ENCODE measurements around the gene NDE1.
"Not testable (repeated sequence)": the region's sequence is repeated elsewhere in the genome, so short reads cannot be mapped to it uniquely, and the experiment has no call there.

The NDE1 gene

DNA sequence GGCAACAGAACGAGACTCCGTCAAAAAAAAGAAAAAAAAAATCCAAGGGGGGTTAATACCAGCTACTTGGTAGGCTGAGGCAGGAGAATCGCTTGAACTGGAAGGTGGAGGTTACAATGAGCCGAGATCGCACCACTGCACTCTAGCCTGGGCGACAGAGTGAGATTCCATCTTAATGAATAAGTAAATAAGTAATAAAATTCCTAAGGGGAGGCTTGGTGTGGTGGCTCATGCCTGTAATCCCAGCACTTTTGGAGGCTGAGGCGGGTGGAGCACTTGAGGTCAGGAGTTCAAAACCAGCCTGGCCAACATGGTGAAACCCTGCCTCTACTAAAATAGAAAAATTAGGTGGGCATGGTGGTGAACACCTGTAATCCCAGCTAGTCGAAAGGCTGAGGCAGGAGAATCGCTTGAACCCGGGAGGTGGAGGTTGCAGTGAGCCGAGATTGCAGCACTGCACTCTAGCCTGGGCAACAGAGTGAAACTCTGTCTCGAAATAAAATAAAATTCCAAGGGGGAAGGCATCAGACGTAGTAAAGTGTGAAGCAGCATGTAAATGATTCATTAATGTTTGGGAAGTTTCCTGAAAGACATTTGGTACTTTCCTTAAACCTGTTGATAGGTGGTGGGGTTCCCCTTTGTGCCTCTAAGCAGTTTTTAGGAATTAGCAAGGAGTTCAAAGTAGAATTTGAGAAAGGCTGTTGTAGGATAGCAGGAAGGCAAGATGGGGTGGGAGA lies 3.3 kb upstream of the NDE1 start:
- not testable (repeated sequence) for H3K4me2 ChIP-seq (ENCODE audit: low read length); H3K4ac ChIP-seq (ENCODE audit: low read depth, low read length); H2BK120ac ChIP-seq (ENCODE audit: low read depth, low read length); H2BK15ac ChIP-seq (replicated peaks; ENCODE audit: low read depth); DNase-seq; H3K27me3 ChIP-seq (ENCODE audit: insufficient read depth, low read length, poor library complexity); H2AK5ac ChIP-seq (ENCODE audit: low read length); H3K56ac ChIP-seq (ENCODE audit: low read length); H3K4me1 ChIP-seq (ENCODE audit: control insufficient read depth, low read depth, low read length); H2BK5ac ChIP-seq (ENCODE audit: low read length); H3K36me3 ChIP-seq (ENCODE audit: control insufficient read depth, insufficient read depth, low read length); H3K4me3 ChIP-seq (ENCODE audit: low read length); H4K8ac ChIP-seq (ENCODE audit: low read depth, low read length); H3K23ac ChIP-seq (ENCODE audit: low read length); H4K5ac ChIP-seq (ENCODE audit: low read length); H3K9ac ChIP-seq (ENCODE audit: low read length); H3K79me2 ChIP-seq (ENCODE audit: control insufficient read depth, insufficient read depth, low read length); H3K79me1 ChIP-seq (ENCODE audit: low read length); H3K18ac ChIP-seq (ENCODE audit: low read length); H3K27ac ChIP-seq (ENCODE audit: low read depth, low read length)
- no CpG with 5 or more reads among the region's 13 CpGs for WGBS (ENCODE audit: extremely low coverage, insufficient coverage, low lambda C conversion rate)

DNA sequence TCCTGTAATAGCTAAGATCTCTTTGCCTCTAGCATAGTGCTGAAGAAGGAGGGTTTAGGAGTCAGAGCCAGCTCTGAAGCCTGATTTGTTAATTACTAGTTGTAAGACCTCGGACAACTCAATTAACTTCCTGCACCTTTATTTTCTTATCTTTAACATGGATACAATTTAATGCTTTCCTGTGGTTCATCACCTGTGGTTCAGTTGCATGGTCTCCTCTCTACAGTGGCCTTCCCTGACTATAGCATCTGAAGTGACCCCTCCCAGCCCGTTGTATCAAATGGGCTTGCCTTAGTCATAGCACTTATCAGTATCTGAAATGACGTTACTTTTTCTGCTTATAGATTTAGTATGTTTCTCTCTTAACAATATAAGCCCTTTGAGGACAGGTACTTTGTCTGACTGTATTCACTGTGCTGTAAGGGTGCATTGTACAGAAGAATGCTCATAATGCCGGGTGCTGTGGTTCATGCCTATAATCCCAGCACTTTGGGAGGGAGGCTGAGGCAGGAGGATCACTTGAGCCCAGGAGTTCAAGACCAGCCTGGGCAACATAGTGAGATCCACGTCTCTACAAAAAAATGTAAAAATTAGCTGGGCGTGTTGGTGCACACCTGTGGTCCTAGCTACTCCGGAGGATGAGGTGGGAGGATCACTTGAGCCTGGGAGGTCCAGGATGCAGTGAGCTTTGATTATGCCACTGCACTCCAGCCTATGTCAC lies 2.6 kb upstream of the NDE1 start:
- no peak for DNase-seq
- no peak overlapping the region for H2BK120ac ChIP-seq (ENCODE audit: low read depth, low read length)
- H3K4ac ChIP-seq (ENCODE audit: low read depth, low read length), result no peak overlapping the region
- H3K27me3 ChIP-seq (ENCODE audit: insufficient read depth, low read length, poor library complexity), result no peaks in the 10 kb centered on the region
- H2AK5ac ChIP-seq (ENCODE audit: low read length), result no peak overlapping the region
- H3K9ac ChIP-seq (ENCODE audit: low read length), result no peak overlapping the region
- H3K18ac ChIP-seq (ENCODE audit: low read length), result no peak overlapping the region
- H3K79me2 ChIP-seq (ENCODE audit: control insufficient read depth, insufficient read depth, low read length), result peaks cover 3% of the 10 kb centered on the region
- H3K4me3 ChIP-seq (ENCODE audit: low read length), result no peak overlapping the region
- H3K27ac ChIP-seq (ENCODE audit: low read depth, low read length), result no peak overlapping the region
- H3K4me2 ChIP-seq (ENCODE audit: low read length), result no peak overlapping the region
- no peak overlapping the region for H2BK15ac ChIP-seq (replicated peaks; ENCODE audit: low read depth)
- H3K23ac ChIP-seq (ENCODE audit: low read length), result no peak overlapping the region
- H4K5ac ChIP-seq (ENCODE audit: low read length), result no peak overlapping the region
- H2BK5ac ChIP-seq (ENCODE audit: low read length), result no peak overlapping the region
- WGBS (ENCODE audit: extremely low coverage, insufficient coverage, low lambda C conversion rate), result no CpG with 5 or more reads among the region's 7 CpGs
- H3K36me3 ChIP-seq (ENCODE audit: control insufficient read depth, insufficient read depth, low read length), result no peaks in the 10 kb centered on the region
- no peak overlapping the region for H4K8ac ChIP-seq (ENCODE audit: low read depth, low read length)
- H3K79me1 ChIP-seq (ENCODE audit: low read length), result peaks cover 2% of the 10 kb centered on the region
- no peaks in the 10 kb centered on the region for H3K4me1 ChIP-seq (ENCODE audit: control insufficient read depth, low read depth, low read length)
- no peak overlapping the region for H3K56ac ChIP-seq (ENCODE audit: low read length)

DNA sequence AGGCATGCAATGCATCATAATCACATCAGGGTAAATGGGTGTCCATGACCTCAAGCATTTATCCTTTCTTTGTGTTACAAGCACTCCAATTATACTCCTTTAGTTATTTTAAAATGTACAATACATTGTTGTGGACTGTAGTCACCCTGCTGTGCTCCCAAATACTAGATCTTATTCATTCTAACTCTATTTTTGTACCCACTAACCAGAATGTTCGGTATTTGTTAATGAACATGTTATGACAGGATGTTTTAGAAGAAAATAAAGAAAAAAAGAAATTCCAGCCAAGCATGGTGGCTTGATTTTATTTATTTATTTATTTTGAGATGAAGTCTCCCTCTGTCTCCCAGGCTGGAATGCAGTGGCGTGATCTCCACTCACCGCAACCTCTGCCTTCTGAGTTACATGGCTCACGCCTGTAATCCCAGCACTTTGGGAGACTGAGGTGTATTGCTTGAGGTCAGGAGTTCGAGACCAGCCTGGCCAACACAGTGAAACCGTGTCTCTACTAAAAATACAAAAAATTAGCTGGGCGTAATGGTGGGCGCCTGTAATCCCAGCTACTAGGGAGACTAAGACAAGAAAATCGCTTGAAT lies 1.8 kb upstream of the NDE1 start:
- Histone ChIP-seq H2BK120ac (ENCODE audit: low read depth, low read length) (no peak overlapping the region), H4K5ac (ENCODE audit: low read length) (no peak overlapping the region), H3K27ac (ENCODE audit: low read depth, low read length) (no peak overlapping the region), H3K27me3 (ENCODE audit: insufficient read depth, low read length, poor library complexity) (no peaks in the 10 kb centered on the region), H3K18ac (ENCODE audit: low read length) (no peak overlapping the region), H3K36me3 (ENCODE audit: control insufficient read depth, insufficient read depth, low read length) (no peaks in the 10 kb centered on the region), H4K8ac (ENCODE audit: low read depth, low read length) (no peak overlapping the region), H2BK15ac (replicated peaks; ENCODE audit: low read depth) (no peak overlapping the region), H3K4me3 (ENCODE audit: low read length) (no peak overlapping the region), H3K56ac (ENCODE audit: low read length) (no peak overlapping the region), H2AK5ac (ENCODE audit: low read length) (no peak overlapping the region), H3K4me1 (ENCODE audit: control insufficient read depth, low read depth, low read length) (no peaks in the 10 kb centered on the region), H3K4ac (ENCODE audit: low read depth, low read length) (no peak overlapping the region), H3K9ac (ENCODE audit: low read length) (no peak overlapping the region), H3K79me1 (ENCODE audit: low read length) (peaks cover 4% of the 10 kb centered on the region), H2BK5ac (ENCODE audit: low read length) (no peak overlapping the region), H3K79me2 (ENCODE audit: control insufficient read depth, insufficient read depth, low read length) (peaks cover 3% of the 10 kb centered on the region), H3K23ac (ENCODE audit: low read length) (no peak overlapping the region), H3K4me2 (ENCODE audit: low read length) (no peak overlapping the region)
- WGBS (ENCODE audit: extremely low coverage, insufficient coverage, low lambda C conversion rate), result no CpG with 5 or more reads among the region's 9 CpGs
- no peak for DNase-seq

DNA sequence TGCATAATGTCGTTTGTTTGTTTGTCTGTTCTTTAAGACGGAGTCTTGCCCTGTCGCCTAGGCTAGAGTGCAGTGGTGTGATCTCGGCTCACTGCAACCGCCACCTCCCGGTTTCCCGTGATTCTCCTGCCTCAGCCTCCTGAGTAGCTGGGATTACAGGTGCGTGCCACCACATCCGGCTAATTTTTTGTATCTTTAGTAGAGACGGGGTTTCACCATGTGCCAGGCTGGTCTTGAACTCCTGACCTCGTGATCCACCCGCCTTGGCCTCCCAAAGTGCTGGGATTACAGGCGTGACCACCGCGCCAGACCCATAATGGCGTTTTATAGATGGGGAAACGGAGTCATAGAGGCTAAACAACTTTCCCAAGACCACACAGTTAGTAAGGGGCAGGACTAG lies 734 bp upstream of the NDE1 start:
- peak overlapping the region; percentile 81 for H3K56ac ChIP-seq (ENCODE audit: low read length)
- H3K4me2 ChIP-seq (ENCODE audit: low read length), result peak overlapping the region; percentile 77
- not testable (repeated sequence) for H3K18ac ChIP-seq (ENCODE audit: low read length); H2BK5ac ChIP-seq (ENCODE audit: low read length); H2BK15ac ChIP-seq (replicated peaks; ENCODE audit: low read depth); H3K79me2 ChIP-seq (ENCODE audit: control insufficient read depth, insufficient read depth, low read length); H3K23ac ChIP-seq (ENCODE audit: low read length); H4K8ac ChIP-seq (ENCODE audit: low read depth, low read length); H3K27me3 ChIP-seq (ENCODE audit: insufficient read depth, low read length, poor library complexity); H4K5ac ChIP-seq (ENCODE audit: low read length); H3K79me1 ChIP-seq (ENCODE audit: low read length); H3K36me3 ChIP-seq (ENCODE audit: control insufficient read depth, insufficient read depth, low read length); DNase-seq; H2AK5ac ChIP-seq (ENCODE audit: low read length); H3K27ac ChIP-seq (ENCODE audit: low read depth, low read length); H3K4me1 ChIP-seq (ENCODE audit: control insufficient read depth, low read depth, low read length); H3K4me3 ChIP-seq (ENCODE audit: low read length); H3K4ac ChIP-seq (ENCODE audit: low read depth, low read length); H2BK120ac ChIP-seq (ENCODE audit: low read depth, low read length)
- WGBS (ENCODE audit: extremely low coverage, insufficient coverage, low lambda C conversion rate), result no CpG with 5 or more reads among the region's 17 CpGs
- H3K9ac ChIP-seq (ENCODE audit: low read length), result peak overlapping the region; percentile 73

DNA sequence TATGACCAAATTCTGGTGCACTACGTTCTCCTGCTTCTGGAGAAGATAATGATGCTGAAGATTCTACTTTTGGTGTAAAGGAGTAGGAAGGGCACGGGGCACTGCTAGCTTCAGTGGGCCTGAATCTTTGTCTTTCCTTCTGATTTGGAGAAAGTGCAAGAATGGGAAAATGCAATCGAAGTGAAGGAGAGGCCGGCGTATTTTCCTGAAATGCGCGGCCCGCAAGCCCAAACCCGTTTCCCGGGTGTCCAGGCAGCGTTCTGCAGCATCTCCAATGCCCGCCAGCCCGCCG lies 372 bp upstream of the NDE1 start:
- Histone ChIP-seq H3K23ac (ENCODE audit: low read length) (no peak overlapping the region), H2BK120ac (ENCODE audit: low read depth, low read length) (no peak overlapping the region), H3K4ac (ENCODE audit: low read depth, low read length) (no peak overlapping the region), H4K5ac (ENCODE audit: low read length) (no peak overlapping the region), H2BK5ac (ENCODE audit: low read length) (no peak overlapping the region), H3K79me2 (ENCODE audit: control insufficient read depth, insufficient read depth, low read length) (peaks cover 4% of the 10 kb centered on the region), H3K9ac (ENCODE audit: low read length) (peak overlapping the region; percentile 73), H3K79me1 (ENCODE audit: low read length) (peaks cover 5% of the 10 kb centered on the region), H3K4me1 (ENCODE audit: control insufficient read depth, low read depth, low read length) (no peaks in the 10 kb centered on the region), H4K8ac (ENCODE audit: low read depth, low read length) (no peak overlapping the region), H3K56ac (ENCODE audit: low read length) (peak overlapping the region; percentile 81), H3K4me3 (ENCODE audit: low read length) (peak overlapping the region; percentile 13), H2AK5ac (ENCODE audit: low read length) (no peak overlapping the region), H3K27me3 (ENCODE audit: insufficient read depth, low read length, poor library complexity) (no peaks in the 10 kb centered on the region), H3K18ac (ENCODE audit: low read length) (no peak overlapping the region), H3K4me2 (ENCODE audit: low read length) (peak overlapping the region; percentile 77), H2BK15ac (replicated peaks; ENCODE audit: low read depth) (no peak overlapping the region), H3K36me3 (ENCODE audit: control insufficient read depth, insufficient read depth, low read length) (no peaks in the 10 kb centered on the region), H3K27ac (ENCODE audit: low read depth, low read length) (peak overlapping the region; percentile 82)
- WGBS (ENCODE audit: extremely low coverage, insufficient coverage, low lambda C conversion rate), result no CpG with 5 or more reads among the region's 14 CpGs
- no peak for DNase-seq
